Body of pancreas (tissue), 4 donors: ENCODE measurements around the gene C7orf57. TPM values are rescaled to one million over a fixed set of nuclear protein-coding genes. Genes with fewer than 3 reads are reported as not detected.

ENCODE experiments used
- ATAC-seq: fragments of 150-250 bp; one replicate; pipeline ENCODE4 v1.9.1; 2016
- DNase-seq, 4 donors: peaks; one replicate each; pipeline ENCODE4 v3.0.0-alpha.2; 2019
- H3K27ac ChIP-seq, 4 donors: fragments of 200-600 bp; sonication (generic); 1 replicate in 3 of 4; 2 replicates in 1 of 4; pipeline versions ENCODE4 v1.5.1 to v1.6.1; 2016 to 2019; ENCODE audit warnings: mild to moderate bottlenecking in 1 of 4, mixed read lengths in 1 of 4, moderate library complexity in 1 of 4
- H3K27me3 ChIP-seq, 2 donors: fragments of 200-600 bp; sonication (generic); one replicate each; pipeline ENCODE4 v1.6.0; 2016; ENCODE audit warnings: mild to moderate bottlenecking in 1 of 2
- H3K36me3 ChIP-seq, 2 donors: fragments of 200-600 bp; sonication (generic); replicated peaks in 1 of 2; 2 replicates each; pipeline ENCODE4 v1.5.1; 2016; ENCODE audit warnings: low read depth in 2 of 2; ENCODE audit not compliant: insufficient read depth in 1 of 2
- H3K4me1 ChIP-seq: fragments of 200-600 bp; sonication (generic); one replicate; pipeline ENCODE4 v1.6.0; 2016
- H3K4me3 ChIP-seq, 2 donors: fragments of 200-600 bp; sonication (generic); 1 replicate in 1 of 2; 2 replicates in 1 of 2; pipeline ENCODE4 v1.5.1; 2016 to 2019
- H3K9me3 ChIP-seq, 3 donors: fragments of 200-600 bp; sonication (generic); 1 replicate in 2 of 3; 2 replicates in 1 of 3; pipeline ENCODE4 v1.5.1; 2016
- CTCF ChIP-seq, 7 experiments: fragments of 450-650 bp in 4 of 7; fragments of 200-600 bp in 3 of 7; sonication (generic) in 3 of 7; IDR thresholded peaks; one replicate each; pipeline ENCODE4 v1.5.1; 2016 to 2019; ENCODE audit warnings: antibody characterized with exemption in 7 of 7
- POLR2A ChIP-seq, 3 donors: fragments of 450-650 bp; IDR thresholded peaks; one replicate each; pipeline ENCODE4 v1.6.1; 2016; ENCODE audit warnings: antibody characterized with exemption in 3 of 3, mild to moderate bottlenecking in 2 of 3
- WGBS, 2 donors: methylation state at CpG; one replicate each; pipeline ENCODE4 v1.1.5; 2017; 5-methylcytosine and 5-hydroxymethylcytosine counted together
- intact Hi-C: fragments of 100-400 bp; cut with DNase I; formaldehyde crosslinking; loops from one replicate; pipeline ENCODE4 v1.15.1; 2023
- total RNA-seq, 2 donors: library from RNA; depleted of rRNA; stranded (reverse); fragments of >200 nt; gene quantifications; one replicate each; pipeline ENCODE4 v1.1.0, GENCODE V29; 2016

C7orf57 gene
- total RNA-seq, 2 donors from 2014 or later = 0.26 TPM; not detected in 1

DNA sequence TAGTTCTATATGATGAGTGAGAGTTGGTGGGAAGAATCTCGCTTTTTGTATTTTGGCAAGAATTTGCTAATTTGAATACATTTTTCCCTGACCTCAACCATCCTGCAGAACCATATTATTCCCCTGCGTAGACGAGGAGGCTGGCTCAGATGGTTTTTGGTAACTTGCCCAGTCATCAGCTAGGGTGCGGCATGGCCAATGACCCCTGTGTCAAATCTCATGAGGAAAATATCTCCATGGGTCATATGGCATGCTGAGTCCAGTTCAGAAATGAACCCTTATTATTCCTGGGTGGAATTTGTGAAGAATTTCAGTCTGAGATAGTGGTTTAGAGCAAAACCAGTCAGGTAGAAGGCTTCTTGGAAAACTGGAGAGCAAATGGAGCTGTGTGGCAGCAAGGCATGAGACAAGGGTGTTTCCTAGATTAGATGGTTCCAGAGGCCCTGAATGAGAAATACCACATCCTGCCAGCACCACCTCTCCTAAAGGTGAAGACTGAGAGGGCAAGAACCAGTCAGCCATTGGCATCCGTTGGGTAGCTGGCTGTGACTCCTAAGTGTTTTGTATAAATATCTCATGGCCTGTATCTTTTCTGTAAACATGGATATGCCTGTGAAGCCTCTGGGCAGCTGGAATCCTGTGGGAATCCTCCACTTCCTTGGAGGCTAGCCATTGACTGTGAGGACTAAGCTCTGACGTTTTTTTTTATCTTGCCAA lies 47.9 kb downstream of the C7orf57 start:
- Histone ChIP-seq H3K4me3 (no peak overlapping the region), H3K4me1 (peaks cover 5% of the 10 kb centered on the region), H3K27me3 (no peaks in the 10 kb centered on the region), H3K36me3 (no peaks in the 10 kb centered on the region), H3K27ac (no peak overlapping the region), H3K9me3 (no peaks in the 10 kb centered on the region)
- ATAC-seq (no peak), DNase-seq (no peak)
- WGBS, 2 donors = 67 to 68% methylated on average over 6 of the region's 6 CpGs
- no peak for TF ChIP-seq POLR2A (IDR thresholded peaks at IDR 0.05)
- TF ChIP-seq CTCF (IDR thresholded peaks at IDR 0.05) = no peak
- intact Hi-C loops = no loop called here

GRCh38 chr7:48084727-48085432 lies 49.5 kb downstream of the C7orf57 start:
- DNase-seq = peak in 3 of 4 donors; percentile 44 to 75 (median 75)
- no peak for ATAC-seq
- peaks cover 12% of the 10 kb centered on the region for H3K4me1 ChIP-seq
- peak overlapping the region in 2 of 4 donors; percentile 35 to 36 for H3K27ac ChIP-seq
- H3K27me3 ChIP-seq = no peaks in the 10 kb centered on the region
- H3K36me3 ChIP-seq = no peaks in the 10 kb centered on the region
- no peak for TF ChIP-seq POLR2A (IDR thresholded peaks at IDR 0.05)
- TF ChIP-seq CTCF (IDR thresholded peaks at IDR 0.05) = peak in 1 of 7 experiments; percentile 5
- H3K4me3 ChIP-seq = no peak overlapping the region
- WGBS, 2 donors = 68 to 73% methylated on average over 9 of the region's 9 CpGs
- H3K9me3 ChIP-seq = no peaks in the 10 kb centered on the region
- intact Hi-C loops = no loop called here

DNA sequence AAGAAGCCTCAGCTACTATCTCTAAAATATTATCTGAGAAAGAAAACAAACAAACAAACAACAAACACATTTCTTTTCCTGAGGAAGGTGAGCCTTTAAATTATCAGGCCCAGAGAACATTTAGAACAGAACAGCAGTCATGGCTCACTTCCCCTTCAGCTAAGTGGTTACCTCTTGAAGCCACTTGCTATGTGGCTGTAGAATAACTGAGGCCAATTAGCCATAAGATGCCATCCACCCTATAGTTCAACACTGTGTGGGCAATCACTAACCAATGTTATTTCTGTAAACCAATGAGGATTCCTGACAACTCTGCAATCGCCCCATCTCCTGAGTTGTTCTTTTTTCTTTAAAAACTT lies 50.1 kb downstream of the C7orf57 start:
- peaks cover 17% of the 10 kb centered on the region for H3K4me1 ChIP-seq
- intact Hi-C loops = no loop called here
- H3K27me3 ChIP-seq = no peaks in the 10 kb centered on the region
- H3K9me3 ChIP-seq = no peaks in the 10 kb centered on the region
- no peak for ATAC-seq
- H3K27ac ChIP-seq = peak overlapping the region in 2 of 4 donors; percentile 35 to 36
- H3K36me3 ChIP-seq = no peaks in the 10 kb centered on the region
- no peak for DNase-seq
- no peak overlapping the region for H3K4me3 ChIP-seq
- TF ChIP-seq CTCF (IDR thresholded peaks at IDR 0.05) = no peak
- TF ChIP-seq POLR2A (IDR thresholded peaks at IDR 0.05) = no peak
- 73 to 83% methylated on average over 1 of the region's 1 CpG for WGBS, 2 donors

- Histone ChIP-seq H3K27me3 (no peaks in the 10 kb centered on the region), H3K27ac (no peak overlapping the region), H3K36me3 (no peaks in the 10 kb centered on the region), H3K9me3 (no peaks in the 10 kb centered on the region), H3K4me1 (peaks cover 20% of the 10 kb centered on the region), H3K4me3 (no peak overlapping the region)
- DNase-seq (no peak), ATAC-seq (no peak)
- 40 to 67% methylated on average over 1 of the region's 1 CpG for WGBS, 2 donors
- TF ChIP-seq CTCF (IDR thresholded peaks at IDR 0.05) (no peak), POLR2A (IDR thresholded peaks at IDR 0.05) (no peak)
- intact Hi-C loops = no loop called here
Measured at GRCh38 chr7:48085942-48086341, 50.6 kb downstream of the C7orf57 start.
